SK-N-SH treated with all-trans-retinoic acid at 6 μM for 48 hours (cell line): ENCODE data around the gene CNTRL.

ENCODE experiments used
- ATAC-seq: fragments of 200-7000 bp; cut with Tn5 transposase; 3 replicates; pipeline ENCODE4 v1.9.1; 2020; ENCODE audit warnings: mild to moderate bottlenecking, moderate library complexity
- ARNTL ChIP-seq: fragments of 450-650 bp; formaldehyde crosslinking; IDR thresholded peaks from 2 replicates; pipeline ENCODE4 v1.5.0; 2020; ENCODE audit warnings: low read depth, mild to moderate bottlenecking, moderate library complexity, borderline replicate concordance
- ESRRG ChIP-seq: fragments of 250-450 bp; sonication (Bioruptor Pico); IDR thresholded peaks from 2 replicates; pipeline ENCODE4 v1.6.1; 2021; ENCODE audit warnings: mild to moderate bottlenecking
- OSR1 ChIP-seq: fragments of 250-450 bp; sonication (Bioruptor Pico); IDR thresholded peaks from 2 replicates; pipeline ENCODE4 v1.8.0; 2022; ENCODE audit warnings: moderate library complexity, mild to moderate bottlenecking, inconsistent platforms
- PATZ1 ChIP-seq: fragments of 250-450 bp; sonication (Bioruptor Pico); IDR thresholded peaks from 2 replicates; pipeline ENCODE4 v1.8.0; 2020; ENCODE audit warnings: mild to moderate bottlenecking, moderate library complexity, borderline replicate concordance
- RARB ChIP-seq: fragments of 250-450 bp; sonication (Bioruptor Pico); IDR thresholded peaks from 2 replicates; pipeline ENCODE4 v1.8.0; 2021; ENCODE audit warnings: mild to moderate bottlenecking, moderate library complexity
- SNAI2 ChIP-seq: fragments of 250-450 bp; sonication (Bioruptor Pico); IDR thresholded peaks from 2 replicates; pipeline ENCODE4 v1.5.0; 2020; ENCODE audit warnings: mild to moderate bottlenecking, moderate library complexity
- TOX ChIP-seq: fragments of 250-450 bp; sonication (Bioruptor Pico); IDR thresholded peaks from 2 replicates; pipeline ENCODE4 v1.8.0; 2021; ENCODE audit warnings: mild to moderate bottlenecking, moderate library complexity, borderline replicate concordance
- TSHZ2 ChIP-seq: fragments of 250-450 bp; sonication (Bioruptor Pico); IDR thresholded peaks from 2 replicates; pipeline ENCODE4 v1.5.0; 2020; ENCODE audit warnings: mild to moderate bottlenecking, moderate library complexity
- ZNF565 ChIP-seq: fragments of 450-650 bp; formaldehyde crosslinking; conservative IDR thresholded peaks from 2 replicates; pipeline ENCODE4 v1.5.0; 2020; ENCODE audit warnings: low read depth, mild to moderate bottlenecking, moderate library complexity
- ZNF70 ChIP-seq: fragments of 450-650 bp; formaldehyde crosslinking; IDR thresholded peaks from 2 replicates; pipeline ENCODE4 v1.5.0; 2020; ENCODE audit warnings: mild to moderate bottlenecking, moderate library complexity
- ZNF8 ChIP-seq: fragments of 450-650 bp; formaldehyde crosslinking; IDR thresholded peaks from 2 replicates; pipeline ENCODE4 v1.5.0; 2020; ENCODE audit warnings: mild to moderate bottlenecking, moderate library complexity

CNTRL gene

DNA sequence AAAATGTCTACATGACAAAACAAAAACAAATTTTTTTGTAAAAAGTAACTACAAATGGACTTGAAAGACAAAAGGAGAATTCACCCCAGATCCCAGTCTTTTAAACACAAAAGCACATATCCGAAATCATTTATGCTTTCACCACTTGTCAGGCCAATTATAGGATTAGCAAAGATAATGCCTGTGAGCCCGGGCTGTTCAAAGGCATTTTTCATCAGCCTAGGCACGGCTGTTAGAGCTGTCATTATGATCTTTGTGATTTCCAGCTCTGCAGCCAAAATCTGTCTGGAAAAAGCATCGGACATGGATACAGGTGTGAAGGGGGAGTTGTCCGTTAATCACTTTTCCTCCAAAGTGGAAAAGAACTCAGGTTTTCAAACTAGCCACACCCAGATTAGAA is 150.5 kb downstream of the CNTRL start:
- no peak for TF ChIP-seq TSHZ2
- no peak for TF ChIP-seq ZNF565 (CRISPR knock-in tag)
- TF ChIP-seq RARB (CRISPR knock-in tag), result no peak
- TF ChIP-seq ZNF8, result no peak
- no peak for TF ChIP-seq TOX (CRISPR knock-in tag)
- TF ChIP-seq ZNF70 (CRISPR knock-in tag), result no peak
- TF ChIP-seq OSR1, result no peak
- no peak for TF ChIP-seq PATZ1 (CRISPR knock-in tag)
- no peak for ATAC-seq

GRCh38 chr9:121226175-121226574 is 151.4 kb downstream of the CNTRL start:
- no peak for TF ChIP-seq ESRRG (CRISPR knock-in tag)
- TF ChIP-seq ARNTL (CRISPR knock-in tag), result no peak
- no peak for TF ChIP-seq SNAI2
- no peak for TF ChIP-seq ZNF565 (CRISPR knock-in tag)
- no peak for TF ChIP-seq ZNF70 (CRISPR knock-in tag)
- no peak for TF ChIP-seq ZNF8
- ATAC-seq, result peak; percentile 65; the same call in 2 of the 3 replicates
